Measurements from ENCODE around the gene ZNF638. TPM values are rescaled to one million over a fixed set of nuclear protein-coding genes. Genes with fewer than 3 reads are reported as not detected.
A peak's percentile ranks its signal among the peaks of the same experiment; 100 is the strongest.

ZNF638 gene
- total RNA-seq, 4 donors from 2014 or later = 195 to 326 (median 252) TPM

GRCh38 chr2:71467180-71467815 is 135.7 kb downstream of the ZNF638 start:
- Histone ChIP-seq H3K27ac (no peak overlapping the region), H3K27me3 (no peaks in the 10 kb centered on the region), H3K4me3 (peak overlapping the region; percentile 36 to 47), H3K4me1 (no peaks in the 10 kb centered on the region), H3K36me3 (no peaks in the 10 kb centered on the region), H3K9me3 (no peaks in the 10 kb centered on the region)
- DNase-seq = no peak
- intact Hi-C loops (cut with DNase I; ENCODE audit: low total_unique reads) = no loop called here
- TF ChIP-seq CTCF (IDR thresholded peaks at IDR 0.05) (no peak), POLR2A (IDR thresholded peaks at IDR 0.05) (no peak)

GRCh38 chr2:71468279-71469015 is 136.9 kb downstream of the ZNF638 start:
- no peak overlapping the region for H3K27ac ChIP-seq
- no peak for DNase-seq
- no peak overlapping the region for H3K4me3 ChIP-seq
- no peaks in the 10 kb centered on the region for H3K27me3 ChIP-seq
- H3K36me3 ChIP-seq = no peaks in the 10 kb centered on the region
- TF ChIP-seq POLR2A (IDR thresholded peaks at IDR 0.05) (no peak), CTCF (IDR thresholded peaks at IDR 0.05) (no peak)
- no peaks in the 10 kb centered on the region for H3K4me1 ChIP-seq
- H3K9me3 ChIP-seq = no peaks in the 10 kb centered on the region
- intact Hi-C loops (cut with DNase I; ENCODE audit: low total_unique reads) = no loop called here

GRCh38 chr2:71469403-71470398 is 138.1 kb downstream of the ZNF638 start:
- intact Hi-C loops (cut with DNase I; ENCODE audit: low total_unique reads) = no loop called here
- no peaks in the 10 kb centered on the region for H3K36me3 ChIP-seq
- H3K9me3 ChIP-seq = no peaks in the 10 kb centered on the region
- H3K27ac ChIP-seq = no peak overlapping the region
- no peaks in the 10 kb centered on the region for H3K4me1 ChIP-seq
- TF ChIP-seq CTCF (IDR thresholded peaks at IDR 0.05) = no peak
- no peak for TF ChIP-seq POLR2A (IDR thresholded peaks at IDR 0.05)
- no peaks in the 10 kb centered on the region for H3K27me3 ChIP-seq
- no peak overlapping the region for H3K4me3 ChIP-seq
- DNase-seq = no peak

GRCh38 chr2:71471276-71471675 is 139.7 kb downstream of the ZNF638 start:
- no peak overlapping the region for H3K4me3 ChIP-seq
- TF ChIP-seq CTCF (IDR thresholded peaks at IDR 0.05) = no peak
- no peak for TF ChIP-seq POLR2A (IDR thresholded peaks at IDR 0.05)
- no peak overlapping the region for H3K27ac ChIP-seq
- H3K4me1 ChIP-seq = no peaks in the 10 kb centered on the region
- no peaks in the 10 kb centered on the region for H3K9me3 ChIP-seq
- no peak for DNase-seq
- no peaks in the 10 kb centered on the region for H3K36me3 ChIP-seq
- H3K27me3 ChIP-seq = no peaks in the 10 kb centered on the region
- intact Hi-C loops (cut with DNase I; ENCODE audit: low total_unique reads) = no loop called here
